Measurements from ENCODE around the gene NUP58.
"Not testable (repeated sequence)": the region's sequence is repeated elsewhere in the genome, so short reads cannot be mapped to it uniquely, and the experiment has no call there.

The NUP58 gene

GRCh38 chr13:25354377-25354776 is 53.0 kb downstream of the NUP58 start:
- no peak for FAIRE-seq
- TF ChIP-seq TAF1 (IDR thresholded peaks at IDR 0.05; ENCODE audit: borderline replicate concordance, low read depth, low read length) (no peak), POLR2AphosphoS5 (IDR thresholded peaks at IDR 0.05; ENCODE audit: low read depth, low read length) (no peak), POLR2A (IDR thresholded peaks at IDR 0.05; ENCODE audit: low read depth, low read length) (no peak)

GRCh38 chr13:25360443-25360842 is 59.0 kb downstream of the NUP58 start:
- FAIRE-seq; DNase-seq (ENCODE audit: insufficient read length): not testable (repeated sequence)

More at GRCh38 chr13:25354377-25354776, 53.0 kb downstream of the NUP58 start:
- no peak for DNase-seq (ENCODE audit: insufficient read length)

GRCh38 chr13:25365720-25366235 is 64.4 kb downstream of the NUP58 start:
- no peak for TF ChIP-seq TAF1 (IDR thresholded peaks at IDR 0.05; ENCODE audit: borderline replicate concordance, low read depth, low read length)
- TF ChIP-seq POLR2AphosphoS5 (IDR thresholded peaks at IDR 0.05; ENCODE audit: low read depth, low read length) = no peak
- TF ChIP-seq POLR2A (IDR thresholded peaks at IDR 0.05; ENCODE audit: low read depth, low read length) = no peak
- FAIRE-seq (no peak), DNase-seq (ENCODE audit: insufficient read length) (no peak)

- no peak for TF ChIP-seq POLR2A (IDR thresholded peaks at IDR 0.05; ENCODE audit: low read depth, low read length)
- FAIRE-seq (no peak), DNase-seq (ENCODE audit: insufficient read length) (no peak)
These were observed 69.9 kb downstream of the NUP58 start for GRCh38 chr13:25371158-25371874.

- FAIRE-seq (no peak), DNase-seq (ENCODE audit: insufficient read length) (no peak)
- no peak for TF ChIP-seq TAF1 (IDR thresholded peaks at IDR 0.05; ENCODE audit: borderline replicate concordance, low read depth, low read length)
- TF ChIP-seq POLR2A (IDR thresholded peaks at IDR 0.05; ENCODE audit: low read depth, low read length) = no peak
- TF ChIP-seq POLR2AphosphoS5 (IDR thresholded peaks at IDR 0.05; ENCODE audit: low read depth, low read length) = no peak
These were observed 70.5 kb downstream of the NUP58 start, which contains the start of gene ATP8A2 for GRCh38 chr13:25371875-25372283. Gene ATP8A2, plus strand, starts transcription at chr13:25371974. Its CDS starts 239 bp downstream, at chr13:25372213.

GRCh38 chr13:25372284-25373081 is 71.1 kb downstream of the NUP58 start:
- FAIRE-seq = no peak
- DNase-seq (ENCODE audit: insufficient read length) = no peak
- TF ChIP-seq TAF1 (IDR thresholded peaks at IDR 0.05; ENCODE audit: borderline replicate concordance, low read depth, low read length) (no peak), POLR2A (IDR thresholded peaks at IDR 0.05; ENCODE audit: low read depth, low read length) (no peak), POLR2AphosphoS5 (IDR thresholded peaks at IDR 0.05; ENCODE audit: low read depth, low read length) (no peak)

- DNase-seq (ENCODE audit: insufficient read length) = peak; percentile 34
- TF ChIP-seq POLR2A (IDR thresholded peaks at IDR 0.05; ENCODE audit: low read depth, low read length) (no peak), POLR2AphosphoS5 (IDR thresholded peaks at IDR 0.05; ENCODE audit: low read depth, low read length) (no peak), TAF1 (IDR thresholded peaks at IDR 0.05; ENCODE audit: borderline replicate concordance, low read depth, low read length) (no peak)
- peak; percentile 48 for FAIRE-seq
These were observed 74.4 kb downstream of the NUP58 start for GRCh38 chr13:25375727-25376358.

- DNase-seq (ENCODE audit: insufficient read length) (no peak), FAIRE-seq (no peak)
- TF ChIP-seq TAF1 (IDR thresholded peaks at IDR 0.05; ENCODE audit: borderline replicate concordance, low read depth, low read length) (no peak), POLR2AphosphoS5 (IDR thresholded peaks at IDR 0.05; ENCODE audit: low read depth, low read length) (no peak), POLR2A (IDR thresholded peaks at IDR 0.05; ENCODE audit: low read depth, low read length) (no peak)
These were observed 76.0 kb downstream of the NUP58 start for GRCh38 chr13:25377244-25377962.

- TF ChIP-seq POLR2A (IDR thresholded peaks at IDR 0.05; ENCODE audit: low read depth, low read length) (no peak), POLR2AphosphoS5 (IDR thresholded peaks at IDR 0.05; ENCODE audit: low read depth, low read length) (no peak), TAF1 (IDR thresholded peaks at IDR 0.05; ENCODE audit: borderline replicate concordance, low read depth, low read length) (no peak)
- no peak for DNase-seq (ENCODE audit: insufficient read length)
- FAIRE-seq = no peak
These were observed 77.1 kb downstream of the NUP58 start for GRCh38 chr13:25378528-25378927.

- no peak for DNase-seq (ENCODE audit: insufficient read length)
These were observed 77.6 kb downstream of the NUP58 start for GRCh38 chr13:25379011-25379410.

GRCh38 chr13:25380082-25380481 is 78.7 kb downstream of the NUP58 start:
- no peak for FAIRE-seq

More at GRCh38 chr13:25379011-25379410, 77.6 kb downstream of the NUP58 start:
- TF ChIP-seq POLR2A (IDR thresholded peaks at IDR 0.05; ENCODE audit: low read depth, low read length) (no peak), POLR2AphosphoS5 (IDR thresholded peaks at IDR 0.05; ENCODE audit: low read depth, low read length) (no peak)
- FAIRE-seq = no peak

More at GRCh38 chr13:25380082-25380481, 78.7 kb downstream of the NUP58 start:
- DNase-seq (ENCODE audit: insufficient read length) = no peak
- TF ChIP-seq POLR2AphosphoS5 (IDR thresholded peaks at IDR 0.05; ENCODE audit: low read depth, low read length) (no peak), TAF1 (IDR thresholded peaks at IDR 0.05; ENCODE audit: borderline replicate concordance, low read depth, low read length) (no peak), POLR2A (IDR thresholded peaks at IDR 0.05; ENCODE audit: low read depth, low read length) (no peak)
